HEK293T (cell line): ENCODE measurements around the gene SRGAP3.

Experiments
- ARNT ChIP-seq: fragments of 450-650 bp; IDR thresholded peaks from 2 replicates; pipeline ENCODE4 v1.6.1; 2017; ENCODE audit warnings: mild to moderate bottlenecking
- BHLHE40 ChIP-seq: fragments of 450-650 bp; IDR thresholded peaks from 2 replicates; pipeline ENCODE4 v1.6.1; 2016; ENCODE audit warnings: mild to moderate bottlenecking, moderate library complexity, borderline replicate concordance
- ELF4 ChIP-seq: fragments of 450-650 bp; IDR thresholded peaks from 2 replicates; pipeline ENCODE4 v1.6.1; 2017; ENCODE audit warnings: antibody characterized with exemption
- FOXA1 ChIP-seq: fragments of 450-650 bp; IDR thresholded peaks from 2 replicates; pipeline ENCODE4 v1.6.1; 2016; ENCODE audit warnings: mild to moderate bottlenecking
- FOXK2 ChIP-seq: fragments of 450-650 bp; IDR thresholded peaks from 2 replicates; pipeline ENCODE4 v1.6.1; 2016; ENCODE audit warnings: mild to moderate bottlenecking
- FOXM1 ChIP-seq: fragments of 450-650 bp; IDR thresholded peaks from 2 replicates; pipeline ENCODE4 v1.6.1; 2017; ENCODE audit warnings: mild to moderate bottlenecking, borderline replicate concordance
- HDGF ChIP-seq: fragments of 450-650 bp; IDR thresholded peaks from 2 replicates; pipeline ENCODE4 v1.6.1; 2017; ENCODE audit warnings: antibody characterized with exemption, borderline replicate concordance
- NFRKB ChIP-seq: fragments of 450-650 bp; IDR thresholded peaks from 2 replicates; pipeline ENCODE4 v1.6.1; 2016; ENCODE audit warnings: mild to moderate bottlenecking, moderate library complexity
- SUZ12 ChIP-seq: fragments of 450-650 bp; IDR thresholded peaks from 2 replicates; pipeline ENCODE4 v1.6.1; 2016; ENCODE audit warnings: mild to moderate bottlenecking
- TARDBP ChIP-seq: fragments of 450-650 bp; IDR thresholded peaks from 2 replicates; pipeline ENCODE4 v1.6.1; 2016

DNA sequence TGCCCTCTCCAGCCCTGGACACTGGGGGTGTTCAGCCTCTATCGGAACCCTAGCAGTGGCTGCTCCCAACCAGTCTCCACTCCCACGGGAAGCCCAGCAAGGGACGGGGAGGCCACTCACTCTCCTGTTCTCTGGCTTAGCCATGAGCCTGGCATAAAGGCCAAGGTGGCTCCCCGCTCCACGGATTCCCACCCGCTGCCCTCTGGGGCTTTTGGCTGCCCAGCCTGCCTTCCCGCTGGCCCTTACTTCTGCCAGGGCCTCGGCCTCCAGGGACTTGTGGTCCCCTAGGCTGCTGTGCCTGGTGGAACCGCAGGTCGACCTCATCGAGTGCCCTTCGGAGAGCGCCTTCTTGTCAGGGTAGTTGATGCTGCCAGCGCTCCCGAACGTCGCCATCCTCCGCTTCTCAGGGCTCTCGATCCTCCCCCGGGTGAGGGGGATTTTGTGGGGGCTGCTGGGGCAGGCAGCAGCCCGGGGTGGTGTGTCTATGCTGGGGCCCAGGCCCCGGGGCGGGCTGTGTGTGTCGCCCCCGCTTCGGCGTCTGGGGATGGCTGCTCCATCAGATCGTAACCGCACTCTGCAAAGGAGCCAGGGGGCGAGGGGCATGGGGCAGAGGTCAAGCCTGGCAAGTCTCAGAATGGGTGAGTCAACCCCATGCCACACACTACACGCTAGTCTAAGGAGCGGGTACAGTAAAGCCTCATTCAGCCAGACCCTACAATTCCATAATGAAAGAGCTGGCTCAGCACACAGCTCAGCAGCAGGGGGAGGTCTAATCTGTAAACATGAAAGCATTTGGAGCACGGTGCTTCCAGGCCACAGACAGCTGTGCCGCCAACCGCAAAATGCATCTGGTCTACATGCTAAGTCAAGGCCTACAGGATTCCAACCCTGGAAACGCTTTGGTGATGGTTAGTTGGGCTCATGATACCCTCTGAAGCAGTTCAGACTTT lies 258.9 kb downstream of the SRGAP3 start:
- TF ChIP-seq FOXM1 (no peak), FOXK2 (no peak), TARDBP (no peak), ARNT (no peak), BHLHE40 (no peak), NFRKB (no peak), SUZ12 (no peak), HDGF (no peak), FOXA1 (no peak), ELF4 (no peak)
